Stimulated activated CD4-positive, alpha-beta T cell treated with anti-CD3 and anti-CD28 coated beads, Interleukin-15, amount 100 ng/mL, for 48 hours (primary cell): Measurements from ENCODE around the gene GBF1.

ENCODE experiments used
- DNase-seq, 2 donors: peaks; one replicate each; pipeline ENCODE4 v3.0.0-alpha.2; 2020; ENCODE audit warnings: low read depth in 2 of 2

Gene GBF1

GRCh38 chr10:102342458-102342857 lies 97.1 kb downstream of the GBF1 start:
- DNase-seq: no peak

- DNase-seq: no peak
These were observed 97.6 kb downstream of the GBF1 start for GRCh38 chr10:102342958-102343357.

- no peak for DNase-seq
These were observed 98.7 kb downstream of the GBF1 start for GRCh38 chr10:102344067-102344466.

GRCh38 chr10:102347236-102347828 lies 102.0 kb downstream of the GBF1 start:
- peak in 1 of 2 donors; percentile 21 for DNase-seq

GRCh38 chr10:102352066-102352715 lies 106.9 kb downstream of the GBF1 start:
- peak; percentile 49 to 72 for DNase-seq

- DNase-seq: no peak
These were observed 109.1 kb downstream of the GBF1 start for GRCh38 chr10:102354451-102354850.

GRCh38 chr10:102358712-102359382 lies 113.5 kb downstream of the GBF1 start:
- no peak for DNase-seq

- no peak for DNase-seq
These were observed 122.1 kb downstream of the GBF1 start for GRCh38 chr10:102367441-102367840.

GRCh38 chr10:102368077-102368476 lies 122.7 kb downstream of the GBF1 start:
- DNase-seq: no peak

GRCh38 chr10:102371295-102371694 lies 126.0 kb downstream of the GBF1 start:
- no peak for DNase-seq

- no peak for DNase-seq
These were observed 129.9 kb downstream of the GBF1 start for GRCh38 chr10:102375250-102375649.

GRCh38 chr10:102375867-102376266 lies 130.5 kb downstream of the GBF1 start:
- no peak for DNase-seq

- DNase-seq: no peak
These were observed 131.6 kb downstream of the GBF1 start for GRCh38 chr10:102376901-102377300.

- no peak for DNase-seq
These were observed 134.1 kb downstream of the GBF1 start for GRCh38 chr10:102379383-102379782.

- no peak for DNase-seq
These were observed 136.7 kb downstream of the GBF1 start for GRCh38 chr10:102381983-102382382.

- no peak for DNase-seq
These were observed 137.5 kb downstream of the GBF1 start for GRCh38 chr10:102382871-102383270.

- no peak for DNase-seq
These were observed 138.7 kb downstream of the GBF1 start for GRCh38 chr10:102384053-102384452.

- DNase-seq: no peak
These were observed 139.5 kb downstream of the GBF1 start for GRCh38 chr10:102384606-102385429.

GRCh38 chr10:102389894-102390293 lies 144.6 kb downstream of the GBF1 start:
- no peak for DNase-seq

- DNase-seq: no peak
These were observed 147.0 kb downstream of the GBF1 start for GRCh38 chr10:102392306-102392705.

GRCh38 chr10:102393411-102394078 lies 148.2 kb downstream of the GBF1 start:
- DNase-seq: no peak
